GM15510 (cell line): ENCODE data around the gene RNASE13.

Experiments used
- POLR2A ChIP-seq: IDR thresholded peaks from 3 replicates; pipeline ENCODE4 v1.6.1; 2011; ENCODE audit warnings: borderline replicate concordance; ENCODE audit not compliant: insufficient read length; ENCODE audit errors: extremely low read depth

The RNASE13 gene

DNA sequence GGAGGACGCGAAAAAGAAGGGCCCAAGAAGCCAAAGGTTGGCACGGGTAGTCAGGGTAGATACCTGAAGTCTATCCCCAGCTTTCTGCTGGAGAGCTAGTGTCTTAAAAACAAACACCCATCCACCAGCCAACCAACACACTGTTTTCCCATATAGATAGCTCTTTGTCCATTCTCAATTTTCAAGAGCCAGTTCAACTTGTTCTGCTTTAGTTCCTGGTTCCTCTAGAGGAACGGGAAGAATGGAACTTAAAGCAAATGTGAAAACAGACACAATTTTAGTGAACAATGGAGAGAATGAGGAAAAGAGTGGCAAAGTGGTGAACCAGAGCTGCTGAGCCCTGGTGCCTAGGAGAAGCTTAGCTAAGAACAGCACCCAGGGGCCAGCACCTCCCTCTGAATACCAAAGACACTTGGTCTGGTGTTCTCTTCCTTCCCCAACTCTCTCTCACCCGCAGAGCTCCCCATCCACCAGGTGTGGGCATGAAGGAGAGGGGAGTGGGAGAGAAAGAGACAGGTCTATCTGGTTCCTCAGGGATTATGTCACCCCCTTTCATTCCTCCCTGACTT lies 13.5 kb downstream of the RNASE13 start:
- TF ChIP-seq POLR2A: no peak

DNA sequence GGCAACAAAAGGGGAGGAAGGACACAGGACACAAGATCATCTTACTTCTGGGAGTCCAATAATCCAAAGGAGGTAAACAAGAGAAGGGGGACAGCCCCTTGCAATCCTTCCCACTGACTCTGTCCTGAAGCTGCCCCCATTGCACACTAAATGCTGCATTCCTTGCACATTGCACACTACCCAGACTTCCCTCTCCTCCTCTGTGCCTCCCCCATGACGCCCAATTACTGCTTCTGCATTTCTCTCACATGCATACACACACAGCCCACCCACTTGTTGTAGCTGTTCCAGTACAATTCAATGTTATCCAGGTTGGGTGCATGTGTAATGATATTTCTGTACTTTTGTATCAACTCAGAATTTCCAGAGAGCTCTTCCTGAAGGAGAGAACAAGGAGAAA lies 15.2 kb downstream of the RNASE13 start:
- TF ChIP-seq POLR2A: no peak

DNA sequence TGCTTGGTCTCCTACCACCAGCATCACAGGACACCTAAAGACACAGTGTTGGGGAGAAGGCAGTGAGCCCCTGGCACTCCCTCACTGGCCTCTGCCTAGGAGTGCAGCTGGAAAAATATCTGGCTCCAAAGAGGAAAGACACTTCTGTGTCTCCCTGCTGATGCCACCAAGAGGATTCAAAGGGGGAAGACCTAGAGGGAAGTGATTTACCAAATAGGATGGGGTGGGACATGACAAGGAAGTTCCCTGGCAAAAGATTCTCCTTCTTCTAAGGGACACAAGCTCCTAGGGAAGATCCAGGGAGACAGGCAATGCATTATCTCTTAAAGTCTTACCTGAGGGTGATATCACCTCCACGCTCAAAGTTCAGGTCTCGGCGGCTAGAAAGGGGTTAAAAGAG lies 15.8 kb downstream of the RNASE13 start:
- TF ChIP-seq POLR2A: no peak

DNA sequence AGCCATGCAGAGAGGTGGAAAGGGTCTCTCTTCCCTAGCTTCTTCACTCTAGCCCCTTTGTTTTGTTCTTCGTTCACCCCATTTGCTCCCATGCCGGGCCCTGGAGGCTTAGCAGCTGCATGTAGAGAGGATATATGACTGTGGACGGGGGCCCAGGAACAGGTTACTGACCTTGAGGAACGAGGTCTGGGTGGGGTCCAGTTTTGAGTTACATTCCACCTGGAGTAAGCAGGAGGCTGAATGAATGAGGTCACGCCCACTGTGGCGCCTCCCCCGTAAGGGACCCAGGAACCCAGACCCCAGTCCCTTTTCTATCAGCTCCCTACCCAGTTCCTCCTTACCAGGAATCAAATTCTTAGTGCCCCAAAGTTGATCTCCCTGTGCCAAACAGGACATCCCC lies 16.3 kb downstream of the RNASE13 start:
- TF ChIP-seq POLR2A: no peak

DNA sequence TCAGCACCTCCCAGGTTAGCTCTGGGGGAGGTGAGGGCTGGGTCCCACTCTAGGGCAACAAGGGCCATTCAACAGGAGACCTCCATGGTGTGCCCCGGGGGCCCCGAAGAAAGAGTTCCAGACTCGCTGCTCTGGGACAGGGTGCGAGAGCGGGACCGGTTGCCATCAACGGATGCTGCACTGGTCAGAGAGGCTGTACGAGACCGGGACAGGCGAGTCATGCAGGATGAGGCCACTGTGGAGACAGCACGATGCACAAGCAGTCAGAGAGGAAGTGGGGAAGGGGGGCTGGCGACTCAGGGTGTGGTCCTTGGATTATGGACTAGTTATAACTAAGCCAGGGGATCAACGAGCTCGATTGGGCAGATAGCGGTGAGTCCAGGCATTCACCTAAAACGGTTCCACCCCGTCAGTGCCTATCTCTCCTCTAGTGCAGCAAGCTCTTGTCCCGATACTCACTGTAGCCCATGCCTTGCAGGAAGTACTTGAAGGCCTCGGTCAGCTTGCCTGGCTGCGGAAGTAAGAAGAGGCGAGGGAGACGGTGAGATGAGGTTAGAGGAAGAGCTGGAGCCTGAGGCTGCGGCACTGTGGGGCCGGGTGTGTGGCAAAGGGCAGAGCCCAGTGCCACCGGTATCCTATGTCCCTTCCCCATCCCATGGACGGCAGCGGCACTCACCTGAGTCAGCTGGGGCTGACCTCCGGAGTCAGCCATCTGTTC lies 16.9 kb downstream of the RNASE13 start:
- TF ChIP-seq POLR2A: no peak

- TF ChIP-seq POLR2A: no peak
Measured at GRCh38 chr14:21016413-21017190, 18.0 kb downstream of the RNASE13 start.

GRCh38 chr14:21015312-21015711 lies 19.3 kb downstream of the RNASE13 start:
- no peak for TF ChIP-seq POLR2A

GRCh38 chr14:21014761-21015190 lies 19.8 kb downstream of the RNASE13 start:
- no peak for TF ChIP-seq POLR2A

- no peak for TF ChIP-seq POLR2A
Measured at GRCh38 chr14:21011136-21011535, 23.5 kb downstream of the RNASE13 start.

- TF ChIP-seq POLR2A: no peak
Measured at GRCh38 chr14:21003788-21004346, 30.7 kb downstream of the RNASE13 start.

- TF ChIP-seq POLR2A: no peak
Measured at GRCh38 chr14:21001218-21001617, 33.4 kb downstream of the RNASE13 start.

GRCh38 chr14:20999591-20999990 lies 35.0 kb downstream of the RNASE13 start:
- no peak for TF ChIP-seq POLR2A

GRCh38 chr14:20998674-20999366 lies 35.8 kb downstream of the RNASE13 start, which contains the start of gene SLC39A2:
Gene SLC39A2, plus strand, starts transcription at chr14:20999293. Its CDS starts 154 bp downstream, at chr14:20999447.
- TF ChIP-seq POLR2A: no peak

- no peak for TF ChIP-seq POLR2A
Measured at GRCh38 chr14:20998139-20998538, 36.5 kb downstream of the RNASE13 start.

GRCh38 chr14:20997564-20997963 lies 37.0 kb downstream of the RNASE13 start:
- TF ChIP-seq POLR2A: no peak
